Keratinocyte (primary cell): ENCODE measurements around the gene RPS16.

Experiments
- CTCF ChIP-seq, 3 experiments: IDR thresholded peaks in 1 of 3; conservative IDR thresholded peaks in 1 of 3; optimal IDR thresholded peaks in 1 of 3; 2 replicates in 2 of 3; 3 replicates in 1 of 3; pipeline versions ENCODE3 to v1.5.1; 2011; ENCODE audit warnings: low read length in 3 of 3, mild to moderate bottlenecking in 3 of 3, moderate library complexity in 2 of 3, control low read depth in 1 of 3, inconsistent platforms in 1 of 3; ENCODE audit not compliant: insufficient read depth in 2 of 3; ENCODE audit errors: extremely low read depth in 1 of 3
- EZH2 ChIP-seq: IDR thresholded peaks from one replicate; pipeline ENCODE4 v1.6.1; 2012; ENCODE audit warnings: inconsistent platforms, mild to moderate bottlenecking, low read length, moderate library complexity

GRCh38 chr19:39406656-39407409 is 28.9 kb downstream of the RPS16 start, which contains the start of gene ZFP36:
- TF ChIP-seq CTCF (optimal IDR thresholded peaks at IDR 0.05 in 1 of 3, IDR thresholded peaks at IDR 0.05 in 1 of 3, conservative IDR thresholded peaks at IDR 0.05 in 1 of 3; ENCODE audit: extremely low read depth in 1 of 3, insufficient read depth in 2 of 3, low read length in 3 of 3) (peak in 1 of 3 experiments; percentile 26), EZH2 (no peak)
